ENCODE results near the gene TIGAR. TPM values are rescaled to one million over a fixed set of nuclear protein-coding genes. Genes with fewer than 3 reads are reported as not detected.

TIGAR gene
- polyA plus RNA-seq, 1 experiment: 28.8 TPM

DNA sequence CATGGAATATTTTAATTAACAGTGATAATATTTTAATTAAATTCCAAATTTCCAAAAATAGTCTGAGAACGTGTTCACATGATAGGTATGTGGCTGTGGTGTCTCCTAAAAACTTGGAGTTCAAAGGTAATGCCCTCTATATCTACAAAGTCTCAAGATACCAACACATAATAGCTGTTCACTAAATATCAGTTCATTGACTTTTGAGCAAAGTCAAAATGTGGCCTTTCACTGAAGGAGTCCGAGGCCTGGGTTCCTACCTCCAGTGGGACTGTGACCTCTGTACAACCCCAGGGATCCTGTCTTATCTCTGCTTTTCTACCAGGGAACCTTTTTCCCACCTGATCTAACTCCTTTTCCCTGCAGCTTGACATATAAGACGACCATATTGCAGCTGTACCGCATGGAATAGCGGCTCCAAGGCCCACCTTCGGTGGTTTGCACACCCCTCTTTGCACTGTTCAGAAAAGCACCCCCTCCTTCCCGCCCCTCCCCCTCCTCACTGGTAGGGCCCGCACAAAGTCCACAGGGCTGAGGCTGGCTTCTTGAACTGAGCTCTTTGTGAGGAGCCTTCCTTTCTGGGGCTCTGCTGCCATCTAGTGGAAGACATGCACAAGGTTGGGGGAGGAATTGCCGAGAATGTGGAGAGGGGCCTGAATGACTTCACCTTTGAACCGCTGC is 44.3 kb upstream of the TIGAR start:
- ChIA-PET POLR2A (interaction anchor here (0.6 to 1.1 kb wide), 4 partner anchors 238 to 460 kb away, joined by 3 to 4 read pairs (median 4); no protein-coding TSS in a partner anchor), CTCF (interaction anchor here (0.6 to 5.6 kb wide), 85 partner anchors 9 to 1043 kb away, joined by 3 to 165 read pairs (median 5); partner anchors contain the start of gene PARP11)
- Histone ChIP-seq H3K9me3 (ENCODE audit: control insufficient read depth, insufficient read depth, low read length) (peaks cover 7% of the 10 kb centered on the region; the same call in 1 of the 2 replicates), H3K27ac (ENCODE audit: low read depth, low read length) (no peak overlapping the region), H3K27me3 (ENCODE audit: control insufficient read depth, insufficient read depth, low read length) (peaks cover 65% of the 10 kb centered on the region), H3K4me3 (ENCODE audit: low read depth, low read length) (no peak overlapping the region)
- TF ChIP-seq, protein P1, sequence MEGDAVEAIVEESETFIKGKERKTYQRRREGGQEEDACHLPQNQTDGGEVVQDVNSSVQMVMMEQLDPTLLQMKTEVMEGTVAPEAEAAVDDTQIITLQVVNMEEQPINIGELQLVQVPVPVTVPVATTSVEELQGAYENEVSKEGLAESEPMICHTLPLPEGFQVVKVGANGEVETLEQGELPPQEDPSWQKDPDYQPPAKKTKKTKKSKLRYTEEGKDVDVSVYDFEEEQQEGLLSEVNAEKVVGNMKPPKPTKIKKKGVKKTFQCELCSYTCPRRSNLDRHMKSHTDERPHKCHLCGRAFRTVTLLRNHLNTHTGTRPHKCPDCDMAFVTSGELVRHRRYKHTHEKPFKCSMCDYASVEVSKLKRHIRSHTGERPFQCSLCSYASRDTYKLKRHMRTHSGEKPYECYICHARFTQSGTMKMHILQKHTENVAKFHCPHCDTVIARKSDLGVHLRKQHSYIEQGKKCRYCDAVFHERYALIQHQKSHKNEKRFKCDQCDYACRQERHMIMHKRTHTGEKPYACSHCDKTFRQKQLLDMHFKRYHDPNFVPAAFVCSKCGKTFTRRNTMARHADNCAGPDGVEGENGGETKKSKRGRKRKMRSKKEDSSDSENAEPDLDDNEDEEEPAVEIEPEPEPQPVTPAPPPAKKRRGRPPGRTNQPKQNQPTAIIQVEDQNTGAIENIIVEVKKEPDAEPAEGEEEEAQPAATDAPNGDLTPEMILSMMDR (IDR thresholded peaks at IDR 0.05; ENCODE audit: low read depth, low read length): peak; percentile 97
- DNase-seq (ENCODE audit: low read depth, low spot score): peak; percentile 69

DNA sequence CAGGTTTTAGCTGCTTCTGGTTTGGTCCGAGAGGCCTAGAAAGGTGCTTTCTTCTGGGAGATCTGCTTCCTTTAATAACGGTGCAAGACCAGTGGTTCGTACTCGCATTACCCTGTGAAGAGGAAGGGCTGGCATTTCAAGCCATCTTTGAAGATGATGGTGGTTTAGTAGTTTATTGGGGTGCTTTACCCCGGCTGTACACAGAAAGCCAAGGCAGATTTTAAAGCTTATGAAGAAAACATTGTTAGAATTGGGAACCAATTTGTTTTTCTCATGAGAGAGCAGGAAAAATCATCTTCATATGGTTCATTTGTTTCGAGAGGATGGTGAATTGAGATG is 43.8 kb upstream of the TIGAR start:
- CTCF ChIA-PET: interaction anchor here (0.6 to 5.6 kb wide), 79 partner anchors 8 to 1565 kb away, joined by 3 to 165 read pairs (median 5); partner anchors contain the start of gene PARP11

DNA sequence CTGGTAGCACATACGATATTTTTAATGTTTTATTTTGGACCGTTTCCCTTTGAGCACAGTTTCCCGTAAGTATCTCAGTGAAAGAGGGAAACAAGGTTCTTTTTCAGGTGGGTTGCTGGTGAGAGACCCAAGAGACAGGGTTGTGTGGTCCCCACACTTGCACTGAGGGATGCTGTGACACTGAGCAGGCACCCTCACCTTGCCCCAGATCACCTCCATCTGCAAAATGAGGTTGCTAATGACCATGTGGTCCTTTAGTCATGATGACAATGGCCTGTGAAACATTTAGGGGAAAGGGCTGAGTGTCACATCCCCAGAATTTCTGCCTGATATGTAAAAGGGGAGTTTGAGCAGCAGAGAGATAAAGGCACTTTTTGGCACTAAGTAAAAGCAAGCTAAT is 43.2 kb upstream of the TIGAR start:
- POLR2A ChIA-PET: no interaction called here
- H3K9me3 ChIP-seq (ENCODE audit: control insufficient read depth, insufficient read depth, low read length): no peaks in the 10 kb centered on the region; the same call in 1 of the 2 replicates
- CTCF ChIA-PET: interaction anchor here (0.6 to 5.6 kb wide), 41 partner anchors 10 to 1564 kb away, joined by 3 to 165 read pairs (median 12); partner anchors contain the start of gene PARP11
- no peak overlapping the region for H3K4me3 ChIP-seq (ENCODE audit: low read depth, low read length)
- TF ChIP-seq, protein P1 (IDR thresholded peaks at IDR 0.05; ENCODE audit: low read depth, low read length): no peak
- H3K27me3 ChIP-seq (ENCODE audit: control insufficient read depth, insufficient read depth, low read length): peaks cover 53% of the 10 kb centered on the region
- H3K27ac ChIP-seq (ENCODE audit: low read depth, low read length): no peak overlapping the region
- DNase-seq (ENCODE audit: low read depth, low spot score): no peak

More for the DNA sequence above, 43.8 kb upstream of the TIGAR start:
- POLR2A ChIA-PET: interaction anchor here (0.6 to 1.1 kb wide), 4 partner anchors 239 to 460 kb away, joined by 3 to 4 read pairs (median 4); no protein-coding TSS in a partner anchor
- Histone ChIP-seq H3K9me3 (ENCODE audit: control insufficient read depth, insufficient read depth, low read length) (peaks cover 6% of the 10 kb centered on the region; the same call in 1 of the 2 replicates), H3K27me3 (ENCODE audit: control insufficient read depth, insufficient read depth, low read length) (peaks cover 60% of the 10 kb centered on the region), H3K4me3 (ENCODE audit: low read depth, low read length) (no peak overlapping the region), H3K27ac (ENCODE audit: low read depth, low read length) (no peak overlapping the region)
- TF ChIP-seq, protein P1 (IDR thresholded peaks at IDR 0.05; ENCODE audit: low read depth, low read length): no peak
- DNase-seq (ENCODE audit: low read depth, low spot score): no peak

DNA sequence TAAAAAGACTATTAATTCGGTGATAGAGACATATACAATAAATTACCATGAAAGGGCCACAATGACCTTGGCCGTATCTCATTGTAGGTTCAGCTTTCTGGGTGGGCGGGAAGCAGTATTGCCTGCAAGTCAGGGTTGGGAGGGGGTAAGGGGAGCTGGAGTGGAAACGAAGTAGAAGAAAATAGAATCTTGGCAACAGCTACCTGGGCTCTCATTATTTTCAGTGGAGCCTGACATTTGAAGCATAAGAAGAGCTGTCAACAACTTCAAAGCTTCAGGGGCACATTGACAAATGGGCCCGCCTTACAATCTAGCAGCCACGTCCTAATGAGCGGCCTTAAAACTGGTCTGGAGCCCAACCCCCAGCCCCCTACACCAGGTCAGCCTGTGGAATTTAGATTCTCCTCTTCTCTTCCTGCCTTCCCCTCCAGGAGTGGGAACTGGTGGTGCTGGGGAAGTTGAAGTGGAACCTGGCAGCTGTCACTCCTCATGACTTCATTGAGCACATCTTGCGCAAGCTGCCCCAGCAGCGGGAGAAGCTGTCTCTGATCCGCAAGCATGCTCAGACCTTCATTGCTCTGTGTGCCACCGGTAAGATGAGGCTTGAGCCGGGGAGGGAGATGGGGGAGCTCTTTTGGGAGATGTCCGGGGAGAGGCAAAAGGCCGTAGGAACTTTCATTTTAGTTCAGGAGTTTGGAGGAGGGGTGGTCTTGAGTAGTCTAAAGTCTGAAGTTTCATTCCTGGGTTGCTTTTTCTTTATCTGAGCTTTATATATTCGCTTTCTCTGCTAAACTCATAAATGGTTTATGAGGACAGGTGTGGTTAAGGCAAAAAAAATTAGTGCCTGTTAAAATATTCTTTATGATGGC is 42.5 kb upstream of the TIGAR start:
- TF ChIP-seq, protein P1 (IDR thresholded peaks at IDR 0.05; ENCODE audit: low read depth, low read length): no peak
- Histone ChIP-seq H3K27me3 (ENCODE audit: control insufficient read depth, insufficient read depth, low read length) (peaks cover 46% of the 10 kb centered on the region), H3K27ac (ENCODE audit: low read depth, low read length) (no peak overlapping the region), H3K4me3 (ENCODE audit: low read depth, low read length) (no peak overlapping the region), H3K9me3 (ENCODE audit: control insufficient read depth, insufficient read depth, low read length) (no peaks in the 10 kb centered on the region; the same call in 1 of the 2 replicates)
- DNase-seq (ENCODE audit: low read depth, low spot score): no peak
- ChIA-PET POLR2A (no interaction called here), CTCF (interaction anchor here (0.9 to 5.6 kb wide), 17 partner anchors 9 to 979 kb away, joined by 3 to 107 read pairs (median 15); no protein-coding TSS in a partner anchor)
